Activated CD8-positive, alpha-beta T cell treated with anti-CD3 and anti-CD28 coated beads, Interleukin-2, amount 10 ng/mL, durations not matched to agents 7 days and 5 days (primary cell): Measurements from ENCODE around the gene LRP1-AS. TPM values are rescaled to one million over a fixed set of nuclear protein-coding genes. Genes with fewer than 3 reads are reported as not detected.

Source experiments
- ATAC-seq: fragments of 150-1000 bp; cut with Tn5 transposase; one replicate; pipeline ENCODE4 v1.10.0; 2021; ENCODE audit warnings: moderate library complexity
- CTCF ChIA-PET: fragments of 350-600 bp; sonication (Branson Sonifier 250); formaldehyde crosslinking; loops from one replicate; lab custom pipeline; 2021; ENCODE audit warnings: antibody characterized with exemption; lab: Charles Lee
- POLR2A ChIA-PET: fragments of 350-600 bp; sonication (Branson Sonifier 250); formaldehyde crosslinking; loops from one replicate; lab custom pipeline; 2021; ENCODE audit warnings: antibody characterized with exemption; lab: Charles Lee
- DNase-seq: peaks from one replicate; pipeline ENCODE4 v3.0.0-alpha.2; 2020
- H3K27ac Mint-ChIP-seq: one replicate; pipeline ENCODE4 v1.8.0; 2021; ENCODE audit warnings: mild to moderate bottlenecking, mixed read lengths
- H3K27me3 Mint-ChIP-seq: one replicate; pipeline ENCODE4 v1.8.0; 2021; ENCODE audit warnings: low read depth, mixed read lengths
- H3K36me3 Mint-ChIP-seq: one replicate; pipeline ENCODE4 v1.8.0; 2021; ENCODE audit warnings: low read depth, mixed read lengths
- H3K4me1 Mint-ChIP-seq: one replicate; pipeline ENCODE4 v1.8.0; 2021; ENCODE audit warnings: low read depth, mixed read lengths
- H3K4me3 Mint-ChIP-seq: one replicate; pipeline ENCODE4 v1.8.0; 2021; ENCODE audit warnings: mild to moderate bottlenecking, mixed read lengths
- H3K9me3 Mint-ChIP-seq: one replicate; pipeline ENCODE4 v1.8.0; 2022; ENCODE audit warnings: mixed read lengths; ENCODE audit not compliant: insufficient read depth
- total RNA-seq, 2 experiments: library from RNA; stranded (reverse); gene quantifications; one replicate each; pipeline ENCODE4 v1.2.3, GENCODE V29; 2021

LRP1-AS gene
- total RNA-seq, 2 experiments from 2014 or later = not detected

DNA sequence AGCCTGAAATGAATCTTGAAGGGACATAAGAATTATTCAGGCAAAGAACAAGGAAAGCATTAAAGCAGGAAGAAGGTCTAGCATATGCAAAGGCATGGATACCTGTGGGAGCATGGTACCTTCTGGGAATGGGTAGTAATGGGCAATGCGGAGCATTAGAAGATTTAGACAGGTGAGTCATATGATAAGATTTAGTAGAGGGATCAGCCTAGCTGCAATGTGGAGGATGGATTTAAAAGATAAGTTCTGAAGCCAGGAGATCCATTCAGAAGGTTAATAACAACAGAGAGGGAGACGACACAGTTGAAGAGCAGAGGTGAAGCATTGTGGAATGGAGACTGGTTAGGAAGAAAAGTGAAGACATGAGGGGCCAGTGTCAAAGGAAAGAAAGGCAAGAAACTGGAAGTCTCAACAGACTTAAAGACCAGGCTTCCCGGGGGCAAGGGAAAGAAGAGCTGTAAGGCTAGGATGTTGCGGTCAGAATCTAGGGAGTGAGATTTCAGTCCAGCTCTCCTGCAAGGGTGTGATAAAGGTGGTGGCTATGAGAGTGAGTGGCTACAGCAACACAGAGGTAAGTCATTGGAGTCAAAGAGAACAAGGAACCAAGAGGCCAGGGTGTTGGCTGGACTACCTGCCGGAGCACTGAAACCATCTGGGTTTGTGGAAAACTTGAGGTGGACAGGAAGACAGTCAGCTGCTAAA, 30.7 kb downstream of the LRP1-AS start:
- Mint-ChIP-seq H3K27me3 (peaks cover 5% of the 10 kb centered on the region), H3K4me1 (peaks cover 22% of the 10 kb centered on the region), H3K4me3 (no peak overlapping the region), H3K27ac (no peak overlapping the region), H3K36me3 (no peaks in the 10 kb centered on the region), H3K9me3 (no peaks in the 10 kb centered on the region)
- DNase-seq (no peak), ATAC-seq (no peak)
- POLR2A ChIA-PET = no interaction called here
- CTCF ChIA-PET = interaction anchor here (1.3 to 12.3 kb wide), 6 partner anchors 7 to 69 kb away, joined by 3 to 178 read pairs (median 10); no protein-coding TSS in a partner anchor

DNA sequence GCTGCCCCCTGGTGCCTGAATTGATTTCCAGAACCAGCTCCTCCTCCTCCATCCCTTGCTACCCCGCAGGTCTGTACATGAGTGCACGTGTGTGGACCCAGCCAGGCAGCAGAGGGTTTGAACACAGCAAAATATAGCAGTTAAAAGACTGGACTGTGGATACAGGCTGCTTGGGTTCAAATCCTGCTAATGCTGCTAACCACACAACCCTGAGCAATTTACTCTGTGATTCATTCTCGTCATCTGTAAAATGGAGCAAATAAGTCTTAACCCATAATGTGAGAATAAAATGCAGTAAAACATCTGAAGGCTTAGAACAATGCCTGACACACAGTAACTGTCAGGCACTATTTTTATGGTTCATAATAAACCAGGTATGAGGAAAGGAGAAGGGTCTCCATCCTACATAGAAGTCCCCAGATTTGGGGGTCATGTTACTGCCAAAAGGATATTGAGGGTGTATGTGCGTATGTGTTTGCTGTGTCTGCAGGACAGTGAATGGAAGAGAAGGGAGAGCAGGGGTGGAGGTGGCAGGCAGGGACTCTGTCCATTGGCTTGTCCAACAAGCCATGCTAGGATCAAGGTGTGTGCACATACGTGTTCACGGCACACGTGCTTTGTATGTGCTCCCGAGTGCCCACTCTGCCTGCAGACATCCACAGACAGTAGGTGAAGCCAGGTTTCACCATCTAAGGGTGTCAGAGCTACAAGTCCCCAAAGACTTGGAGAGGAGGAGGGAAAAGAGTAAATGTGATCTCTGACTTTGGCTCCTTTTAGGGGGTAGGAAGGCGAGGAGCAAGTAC, 34.7 kb downstream of the LRP1-AS start:
- peak overlapping the region; percentile 91 for H3K4me3 Mint-ChIP-seq
- no peaks in the 10 kb centered on the region for H3K9me3 Mint-ChIP-seq
- peaks cover 19% of the 10 kb centered on the region for H3K36me3 Mint-ChIP-seq
- ChIA-PET CTCF (interaction anchor here (0.7 to 11.4 kb wide), 43 partner anchors 10 to 484 kb away, joined by 3 to 233 read pairs (median 6); partner anchors contain the start of genes GLI1, HSD17B6, LRP1 and MYO1A), POLR2A (interaction anchor here (0.5 to 7.1 kb wide), 29 partner anchors 9 to 387 kb away, joined by 3 to 95 read pairs (median 7); partner anchors contain the start of genes LRP1, NAB2, NACA and NEMP1)
- no peak for ATAC-seq
- peak overlapping the region; percentile 95 for H3K27ac Mint-ChIP-seq
- DNase-seq = no peak
- H3K27me3 Mint-ChIP-seq = peaks cover 5% of the 10 kb centered on the region
- H3K4me1 Mint-ChIP-seq = peaks cover 38% of the 10 kb centered on the region

DNA sequence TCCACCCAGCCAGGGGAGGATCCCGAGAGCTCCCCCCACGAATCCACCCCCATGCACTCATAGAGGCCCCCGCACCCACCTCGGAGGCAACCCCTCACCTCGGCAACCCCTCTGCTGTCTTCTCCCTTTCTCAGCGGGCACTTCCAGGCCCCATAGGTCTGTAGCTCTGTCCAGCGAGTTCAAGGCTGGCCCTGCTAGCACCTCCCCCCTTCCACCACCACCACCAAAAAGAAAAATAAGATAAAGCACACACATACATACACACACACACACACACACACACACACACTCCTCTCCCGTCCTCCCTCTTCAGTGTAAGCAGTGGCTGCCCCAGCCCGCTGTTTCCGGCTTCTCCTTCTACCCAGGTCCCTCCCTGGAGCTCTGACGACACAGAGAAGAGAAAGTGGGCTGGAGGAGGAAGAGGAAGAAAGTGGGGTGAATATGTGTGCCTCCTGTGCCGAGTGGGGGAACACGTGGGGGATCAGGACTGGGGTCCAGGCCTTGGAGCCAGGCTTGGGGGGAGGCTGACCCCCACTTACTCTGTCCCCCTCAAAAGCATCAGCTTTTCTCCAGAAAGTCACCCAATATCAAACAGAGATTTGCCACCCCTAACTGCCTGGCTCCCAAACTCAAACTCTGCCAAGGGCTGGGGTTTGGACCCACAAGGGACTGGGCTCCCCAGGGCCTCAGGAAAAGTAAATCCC, 36.2 kb downstream of the LRP1-AS start, which contains the start of gene STAT6:
Gene STAT6, minus strand, starts transcription at position 332 of the 704 bp plus-strand sequence. CDS start 3,084 bp downstream, outside the sequence.
- CTCF ChIA-PET = interaction anchor here (0.6 to 11.4 kb wide), 42 partner anchors 12 to 482 kb away, joined by 3 to 233 read pairs (median 6); partner anchors contain the start of genes GLI1, HSD17B6, LRP1 and MYO1A
- H3K36me3 Mint-ChIP-seq = peaks cover 34% of the 10 kb centered on the region
- DNase-seq = peak; percentile 94

DNA sequence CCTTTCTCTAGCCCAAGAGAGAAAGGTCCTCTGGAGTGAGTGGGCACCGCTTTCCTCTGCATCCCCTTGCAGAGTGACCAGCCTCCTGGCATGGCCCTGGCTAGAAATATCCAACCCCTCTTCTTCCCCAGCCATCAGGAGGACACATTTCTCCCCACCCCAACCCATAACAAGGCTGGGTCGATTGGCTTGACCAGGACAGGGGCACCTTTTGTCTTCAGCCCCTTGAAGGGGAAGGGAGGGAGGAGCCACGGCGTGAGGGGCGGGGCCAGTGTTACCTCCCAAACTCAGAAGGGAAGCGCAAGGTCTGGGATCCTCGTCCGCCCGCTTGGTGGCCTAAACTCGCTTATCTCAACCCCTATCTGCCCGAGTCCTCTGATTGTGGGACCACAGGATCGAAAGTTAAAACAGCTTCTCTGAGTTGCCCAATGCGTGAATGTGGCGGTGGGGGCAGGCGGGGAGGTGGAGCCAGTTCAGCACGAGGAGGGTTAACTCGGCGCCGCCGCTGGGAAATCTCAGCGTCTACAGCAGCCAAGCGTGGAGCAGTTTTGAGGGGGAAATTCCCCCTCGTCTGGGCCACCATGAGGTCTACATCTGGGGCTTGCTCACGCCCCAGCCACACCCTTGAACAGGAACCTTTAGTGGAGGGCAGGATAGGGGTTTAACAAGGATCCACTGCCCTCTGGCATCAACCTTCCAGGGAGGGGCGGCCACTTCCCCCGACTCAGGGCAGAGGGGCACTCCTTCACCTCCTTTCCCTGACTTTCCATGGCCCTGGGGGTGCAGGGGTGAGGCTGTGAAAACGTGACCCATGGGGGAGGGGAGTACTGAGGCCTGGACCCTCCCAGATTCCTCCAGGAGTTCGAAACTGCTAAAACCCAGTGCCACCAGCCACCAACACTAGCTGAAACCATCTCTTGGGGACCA, 37.1 kb downstream of the LRP1-AS start:
- peaks cover 42% of the 10 kb centered on the region for H3K36me3 Mint-ChIP-seq
- peak overlapping the region; percentile 95 for H3K27ac Mint-ChIP-seq
- no peaks in the 10 kb centered on the region for H3K9me3 Mint-ChIP-seq
- ChIA-PET POLR2A (interaction anchor here (0.6 to 7.1 kb wide), 21 partner anchors 11 to 529 kb away, joined by 3 to 95 read pairs (median 5); partner anchors contain the start of genes DDIT3, NAB2, NACA and NEMP1), CTCF (interaction anchor here (1.0 to 11.4 kb wide), 19 partner anchors 12 to 423 kb away, joined by 3 to 233 read pairs (median 19); partner anchors contain the start of genes LRP1, MYO1A, NAB2 and NEMP1)
- H3K27me3 Mint-ChIP-seq = no peaks in the 10 kb centered on the region
- peak overlapping the region; percentile 91 for H3K4me3 Mint-ChIP-seq
- peak; percentile 89 for DNase-seq
- peaks cover 53% of the 10 kb centered on the region for H3K4me1 Mint-ChIP-seq
- peak; percentile 52 for ATAC-seq

More for the DNA sequence above, 36.2 kb downstream of the LRP1-AS start, which contains the start of gene STAT6:
- POLR2A ChIA-PET = interaction anchor here (0.6 to 7.1 kb wide), 27 partner anchors 10 to 530 kb away, joined by 3 to 95 read pairs (median 6); partner anchors contain the start of genes DDIT3, LRP1, NAB2 and NACA
- H3K4me1 Mint-ChIP-seq = peaks cover 53% of the 10 kb centered on the region
- H3K27me3 Mint-ChIP-seq = no peaks in the 10 kb centered on the region
- H3K4me3 Mint-ChIP-seq = peak within 1 kb of the TSS; percentile 91
- peak; percentile 75 for ATAC-seq
- peak within 1 kb of the TSS; percentile 95 for H3K27ac Mint-ChIP-seq
- H3K9me3 Mint-ChIP-seq = no peaks in the 10 kb centered on the region

DNA sequence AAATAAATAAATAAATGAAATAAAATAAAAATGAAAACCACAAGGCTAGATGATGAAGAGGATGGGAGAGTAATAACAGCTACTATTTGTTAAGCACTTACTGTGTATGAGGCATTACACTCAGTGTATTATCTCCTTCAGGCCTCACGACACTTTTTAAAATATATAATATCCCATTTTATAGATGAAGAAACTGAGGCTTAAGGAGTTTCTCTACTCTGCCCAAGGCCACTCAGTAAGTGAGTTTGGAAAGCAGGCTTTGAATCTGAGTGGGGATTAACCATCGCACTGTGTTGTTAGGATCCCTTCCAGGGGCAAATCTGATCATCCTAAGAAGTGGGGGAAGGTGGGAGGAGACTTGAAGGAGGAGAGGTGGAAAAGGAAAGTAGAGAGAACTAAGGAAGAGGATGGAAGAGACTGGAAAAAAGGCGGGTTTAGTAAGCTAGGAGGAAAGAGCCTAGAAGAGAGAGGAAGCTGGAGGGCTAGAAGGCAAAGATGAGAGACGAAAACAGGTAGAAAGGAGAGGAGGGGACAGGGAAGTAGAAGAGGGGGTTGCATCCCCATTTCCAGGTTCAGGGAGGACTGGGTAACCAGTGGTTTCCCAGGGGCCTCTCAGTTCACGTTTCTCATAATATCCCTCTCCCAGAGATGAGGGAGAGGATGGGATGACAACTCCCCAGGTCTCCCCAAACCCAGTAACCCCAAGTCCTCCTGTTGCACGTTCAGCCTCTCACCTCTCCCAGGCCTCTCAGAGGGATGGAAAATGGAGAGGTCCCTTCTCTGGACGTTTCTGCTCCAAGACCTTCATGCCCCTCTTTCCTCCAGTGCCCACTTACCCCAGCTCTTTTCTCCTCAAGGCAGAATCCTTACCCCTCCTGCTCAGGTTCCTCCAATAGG, 38.0 kb downstream of the LRP1-AS start:
- H3K9me3 Mint-ChIP-seq = no peaks in the 10 kb centered on the region
- no peaks in the 10 kb centered on the region for H3K27me3 Mint-ChIP-seq
- H3K36me3 Mint-ChIP-seq = peaks cover 48% of the 10 kb centered on the region
- peaks cover 60% of the 10 kb centered on the region for H3K4me1 Mint-ChIP-seq
- DNase-seq (no peak), ATAC-seq (no peak)
- peak overlapping the region; percentile 95 for H3K27ac Mint-ChIP-seq
- CTCF ChIA-PET = interaction anchor here (1.0 to 11.4 kb wide), 9 partner anchors 13 to 134 kb away, joined by 3 to 233 read pairs (median 83); partner anchors contain the start of genes NAB2 and NEMP1
- H3K4me3 Mint-ChIP-seq = peak overlapping the region; percentile 91
- POLR2A ChIA-PET = interaction anchor here (1.0 to 7.1 kb wide), 8 partner anchors 10 to 411 kb away, joined by 3 to 95 read pairs (median 56); partner anchors contain the start of genes DDIT3, NAB2 and NEMP1

DNA sequence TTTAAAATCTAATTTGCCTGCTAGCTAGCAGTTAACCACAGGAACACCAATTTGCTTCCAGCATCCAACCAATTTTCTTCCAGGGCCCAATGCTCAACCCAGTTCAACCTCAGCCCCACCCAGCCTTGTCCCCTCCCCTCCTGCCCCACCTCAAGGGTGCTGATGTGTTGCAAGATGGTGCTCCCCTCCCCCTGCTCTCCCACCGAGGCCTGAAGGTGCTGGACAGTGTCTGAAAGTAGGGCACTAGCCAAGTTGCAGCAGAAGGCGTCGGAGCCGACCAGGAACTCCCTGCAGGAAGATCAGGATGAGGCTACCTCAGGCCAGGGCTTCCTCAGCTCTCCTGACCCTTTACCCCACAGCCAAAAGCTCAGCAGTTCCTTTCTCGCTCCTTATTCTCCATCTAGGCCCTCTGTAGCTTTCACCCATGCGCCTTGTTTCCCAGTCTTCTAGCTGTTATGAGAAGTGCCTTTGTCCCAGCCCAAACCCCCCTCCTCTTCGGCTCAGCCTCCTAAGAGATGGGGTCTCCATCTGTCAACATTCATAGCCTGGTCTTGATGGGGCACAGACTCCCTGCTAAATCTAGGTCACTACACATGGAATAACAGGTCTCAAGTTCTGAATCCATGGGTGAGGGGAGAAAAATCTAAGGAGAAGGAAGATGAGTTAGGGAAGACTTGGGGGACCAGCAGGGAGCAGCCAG, 39.8 kb downstream of the LRP1-AS start:
- Mint-ChIP-seq H3K27ac (peak overlapping the region; percentile 64), H3K36me3 (peaks cover 60% of the 10 kb centered on the region), H3K4me1 (peaks cover 70% of the 10 kb centered on the region), H3K4me3 (no peak overlapping the region), H3K9me3 (no peaks in the 10 kb centered on the region), H3K27me3 (no peaks in the 10 kb centered on the region)
- DNase-seq (no peak), ATAC-seq (no peak)
- ChIA-PET POLR2A (interaction anchor here (5.1 to 7.1 kb wide), 2 partner anchors 8 to 15 kb away, joined by 58 to 77 read pairs; no protein-coding TSS in a partner anchor), CTCF (interaction anchor here (0.9 to 11.4 kb wide), 4 partner anchors 12 to 76 kb away, joined by 3 to 233 read pairs (median 6); partner anchors contain the start of gene NAB2)

DNA sequence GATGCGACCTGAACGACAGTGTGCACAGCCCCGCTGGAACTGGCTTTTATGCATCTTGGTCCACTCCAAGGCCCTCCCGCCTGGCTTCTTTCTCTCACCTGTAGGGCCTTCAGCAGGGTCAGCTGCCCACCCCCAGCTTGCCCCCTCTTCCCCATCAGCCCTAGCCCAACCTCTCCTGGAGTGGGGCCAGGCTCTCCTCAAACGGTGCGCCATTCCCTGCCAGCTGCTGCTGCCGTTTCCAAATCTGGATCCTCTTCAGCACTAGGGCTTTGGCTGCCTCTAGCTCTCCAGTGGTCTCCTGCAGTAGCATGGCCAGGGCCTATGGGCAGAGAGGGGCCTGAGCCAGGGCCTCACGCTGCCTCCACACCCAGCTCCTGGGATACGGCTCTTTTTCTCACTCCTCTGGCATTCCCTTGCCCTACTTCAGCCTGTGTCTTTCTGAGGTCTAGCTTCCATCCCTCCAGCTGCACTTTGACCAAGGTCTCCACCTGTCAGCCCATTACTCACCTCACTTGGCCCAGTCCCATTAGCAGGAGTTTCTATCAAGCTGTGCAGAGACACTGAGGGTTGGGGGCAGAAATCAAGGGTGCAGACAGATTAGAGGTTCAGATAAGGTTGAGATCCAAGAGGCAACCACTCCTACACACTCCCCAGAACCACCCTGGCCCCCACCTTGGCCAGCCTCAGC, 41.3 kb downstream of the LRP1-AS start:
- ATAC-seq = no peak
- DNase-seq = no peak
- H3K9me3 Mint-ChIP-seq = no peaks in the 10 kb centered on the region
- H3K27ac Mint-ChIP-seq = peak overlapping the region; percentile 64
- CTCF ChIA-PET = interaction anchor here (0.9 to 11.4 kb wide), 3 partner anchors 11 to 77 kb away, joined by 3 to 233 read pairs (median 4); partner anchors contain the start of gene NAB2
- POLR2A ChIA-PET = interaction anchor here (0.6 to 7.1 kb wide), 4 partner anchors 7 to 758 kb away, joined by 3 to 77 read pairs (median 4); no protein-coding TSS in a partner anchor
- H3K36me3 Mint-ChIP-seq = peaks cover 68% of the 10 kb centered on the region
- no peaks in the 10 kb centered on the region for H3K27me3 Mint-ChIP-seq
- H3K4me3 Mint-ChIP-seq = no peak overlapping the region
- peaks cover 71% of the 10 kb centered on the region for H3K4me1 Mint-ChIP-seq

DNA sequence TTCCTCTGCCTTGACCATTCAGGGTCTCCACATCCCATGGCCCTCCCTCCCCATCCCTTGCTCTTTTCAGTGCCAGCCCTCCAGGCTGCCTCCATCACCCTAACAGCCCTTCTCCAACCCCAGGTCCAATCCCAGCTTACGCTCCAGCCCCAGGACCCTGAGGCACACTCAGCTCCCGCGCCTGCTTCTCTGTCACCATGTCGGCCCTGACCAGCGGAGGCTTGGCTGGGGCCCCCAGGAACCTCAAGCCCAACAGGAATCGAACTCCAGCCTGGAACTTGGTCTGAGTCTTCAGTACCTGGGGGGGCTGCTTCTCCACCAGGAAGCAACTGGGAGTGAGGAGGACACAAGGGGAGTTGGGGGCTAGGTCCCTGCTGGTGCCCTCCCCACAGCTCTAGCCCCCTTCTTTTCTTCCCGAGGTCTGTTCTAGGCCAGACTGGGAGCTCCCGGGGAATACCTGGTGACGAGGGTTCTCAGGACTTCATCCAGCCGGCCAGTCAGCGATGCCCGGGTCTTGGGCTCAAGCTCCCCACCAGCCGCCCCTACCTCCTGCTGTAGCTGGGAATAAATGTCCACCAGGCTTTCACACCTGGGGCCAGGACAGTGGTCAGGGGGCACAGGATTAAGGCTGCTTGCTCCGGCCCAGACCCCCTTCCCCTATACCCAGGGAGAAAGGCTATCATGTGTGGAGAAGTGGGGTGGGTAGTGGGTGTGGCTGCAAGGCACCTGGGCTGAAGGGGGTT, 42.2 kb downstream of the LRP1-AS start:
- Mint-ChIP-seq H3K27me3 (no peaks in the 10 kb centered on the region), H3K9me3 (no peaks in the 10 kb centered on the region), H3K4me1 (peaks cover 71% of the 10 kb centered on the region), H3K4me3 (no peak overlapping the region), H3K36me3 (peaks cover 69% of the 10 kb centered on the region), H3K27ac (peak overlapping the region; percentile 49)
- ChIA-PET CTCF (interaction anchor here (11.4 kb wide), 1 partner anchor 10 kb away, joined by 233 read pairs; the partner anchor contains the start of gene NAB2), POLR2A (interaction anchor here (0.6 kb wide), 1 partner anchor 93 kb away, joined by 3 read pairs; no protein-coding TSS in a partner anchor)
- ATAC-seq (no peak), DNase-seq (no peak)
